Measurements from ENCODE around the gene MACROD2. TPM values are rescaled to one million over a fixed set of nuclear protein-coding genes. Genes with fewer than 3 reads are reported as not detected.
"Not testable (repeated sequence)": the region's sequence is repeated elsewhere in the genome, so short reads cannot be mapped to it uniquely, and the experiment has no call there.

Gene MACROD2
- total RNA-seq, 1 donor from 2014 or later: 3.1 TPM

DNA sequence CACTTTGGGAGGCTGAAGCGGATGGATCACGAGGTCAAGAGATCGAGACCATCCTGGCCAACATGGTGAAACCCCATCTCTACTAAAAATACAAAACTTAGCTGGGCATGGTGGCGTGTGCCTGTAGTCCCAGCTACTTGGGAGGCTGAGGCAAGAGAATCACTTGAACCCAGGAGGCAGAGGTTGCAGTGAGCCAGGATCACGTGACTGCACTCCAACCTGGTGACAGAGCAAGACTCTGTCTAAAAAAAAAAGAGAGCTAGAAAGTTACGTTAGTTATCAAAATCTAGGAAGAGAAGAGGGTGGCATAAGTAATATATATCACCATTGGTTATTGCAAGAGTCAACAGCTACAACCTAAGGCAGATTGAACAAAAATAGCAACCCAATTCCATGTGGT, 2017.6 kb downstream of the MACROD2 start:
- H3K36me3 ChIP-seq (ENCODE audit: control insufficient read depth in 3 of 3, insufficient read depth in 3 of 3, low read length in 3 of 3); H3K4me3 ChIP-seq (ENCODE audit: low read length in 3 of 3); H3K9me3 ChIP-seq (ENCODE audit: control insufficient read depth in 3 of 3, low read length in 3 of 3); H3K4me1 ChIP-seq (ENCODE audit: control insufficient read depth in 3 of 3, insufficient read depth in 3 of 3, low read length in 3 of 3); H3K27me3 ChIP-seq (ENCODE audit: control insufficient read depth in 3 of 3, insufficient read depth in 3 of 3, low read length in 3 of 3); H3K27ac ChIP-seq (ENCODE audit: low read depth, low read length); H3K9ac ChIP-seq (ENCODE audit: low read depth in 1 of 3, low read length in 3 of 3): not testable (repeated sequence)

DNA sequence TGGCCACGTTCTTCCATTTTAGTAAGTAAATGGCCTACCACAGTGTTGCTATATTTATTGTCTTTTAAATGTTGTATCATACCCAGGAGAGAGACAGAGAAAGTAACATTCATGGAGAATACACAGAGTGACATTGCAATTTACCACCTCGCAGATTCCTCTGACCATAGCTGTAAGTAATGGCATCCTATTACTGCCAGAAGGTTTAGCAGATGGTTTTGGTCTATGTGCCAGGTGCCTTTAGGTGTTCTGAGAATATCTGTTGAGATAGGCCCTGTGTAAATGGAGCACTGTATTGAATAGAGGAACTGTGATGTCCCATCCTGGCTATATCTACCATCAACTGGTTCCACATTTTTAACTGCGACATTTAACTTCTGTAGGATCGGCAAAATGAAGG, 2018.3 kb downstream of the MACROD2 start:
- Histone ChIP-seq H3K4me1 (ENCODE audit: control insufficient read depth in 3 of 3, insufficient read depth in 3 of 3, low read length in 3 of 3) (no peaks in the 10 kb centered on the region), H3K4me3 (ENCODE audit: low read length in 3 of 3) (no peak overlapping the region), H3K36me3 (ENCODE audit: control insufficient read depth in 3 of 3, insufficient read depth in 3 of 3, low read length in 3 of 3) (no peaks in the 10 kb centered on the region), H3K27me3 (ENCODE audit: control insufficient read depth in 3 of 3, insufficient read depth in 3 of 3, low read length in 3 of 3) (no peaks in the 10 kb centered on the region), H3K9me3 (ENCODE audit: control insufficient read depth in 3 of 3, low read length in 3 of 3) (no peaks in the 10 kb centered on the region), H3K9ac (ENCODE audit: low read depth in 1 of 3, low read length in 3 of 3) (no peak overlapping the region), H3K27ac (ENCODE audit: low read depth, low read length) (no peak overlapping the region)

DNA sequence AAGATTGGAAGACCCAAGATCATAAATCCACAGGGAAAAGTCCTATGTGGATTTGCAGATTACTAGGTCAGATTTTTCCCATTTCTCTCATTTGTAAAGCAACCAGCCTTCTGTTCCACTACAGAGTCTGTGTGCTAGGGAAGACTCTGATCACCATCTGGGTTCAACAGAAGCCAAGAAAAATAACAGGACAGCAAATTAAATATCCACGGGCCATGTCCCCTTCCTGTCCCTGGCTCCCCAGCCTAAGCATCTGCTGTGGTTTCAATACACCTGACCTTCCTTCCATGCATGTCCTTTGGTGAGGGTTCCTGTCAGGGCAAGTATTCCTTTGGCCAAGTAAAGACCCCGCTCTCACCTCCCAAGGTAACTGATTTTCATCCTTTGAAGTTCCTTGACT, 2019.1 kb downstream of the MACROD2 start:
- no peaks in the 10 kb centered on the region for H3K9me3 ChIP-seq (ENCODE audit: control insufficient read depth in 3 of 3, low read length in 3 of 3)
- no peak overlapping the region for H3K9ac ChIP-seq (ENCODE audit: low read depth in 1 of 3, low read length in 3 of 3)
- H3K4me1 ChIP-seq (ENCODE audit: control insufficient read depth in 3 of 3, insufficient read depth in 3 of 3, low read length in 3 of 3): no peaks in the 10 kb centered on the region
- no peaks in the 10 kb centered on the region for H3K36me3 ChIP-seq (ENCODE audit: control insufficient read depth in 3 of 3, insufficient read depth in 3 of 3, low read length in 3 of 3)
- no peak overlapping the region for H3K27ac ChIP-seq (ENCODE audit: low read depth, low read length)
- no peak overlapping the region for H3K4me3 ChIP-seq (ENCODE audit: low read length in 3 of 3)
- no peaks in the 10 kb centered on the region for H3K27me3 ChIP-seq (ENCODE audit: control insufficient read depth in 3 of 3, insufficient read depth in 3 of 3, low read length in 3 of 3)

DNA sequence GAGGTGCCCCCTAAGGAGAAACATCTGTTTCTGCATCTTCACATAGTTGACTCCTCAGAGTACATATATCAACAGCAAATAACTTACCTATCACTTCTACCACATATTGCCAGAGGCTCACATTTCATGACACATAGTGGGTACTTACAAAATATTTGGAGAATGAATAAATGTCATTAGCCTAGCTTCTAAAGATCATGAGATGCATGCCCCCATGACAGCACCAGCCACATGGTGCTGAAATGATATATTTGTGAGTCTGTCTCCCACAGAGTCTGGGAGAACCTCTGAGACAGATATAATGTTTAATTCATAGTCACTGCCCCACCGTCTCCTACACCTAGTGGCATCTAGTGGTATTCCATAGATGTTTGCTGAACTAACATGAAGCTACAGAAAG, 2022.3 kb downstream of the MACROD2 start:
- H3K36me3 ChIP-seq (ENCODE audit: control insufficient read depth in 3 of 3, insufficient read depth in 3 of 3, low read length in 3 of 3): no peaks in the 10 kb centered on the region
- H3K4me1 ChIP-seq (ENCODE audit: control insufficient read depth in 3 of 3, insufficient read depth in 3 of 3, low read length in 3 of 3): no peaks in the 10 kb centered on the region
- no peak overlapping the region for H3K9ac ChIP-seq (ENCODE audit: low read depth in 1 of 3, low read length in 3 of 3)
- H3K9me3 ChIP-seq (ENCODE audit: control insufficient read depth in 3 of 3, low read length in 3 of 3): no peaks in the 10 kb centered on the region
- H3K27me3 ChIP-seq (ENCODE audit: control insufficient read depth in 3 of 3, insufficient read depth in 3 of 3, low read length in 3 of 3): no peaks in the 10 kb centered on the region
- H3K27ac ChIP-seq (ENCODE audit: low read depth, low read length): no peak overlapping the region
- H3K4me3 ChIP-seq (ENCODE audit: low read length in 3 of 3): no peak overlapping the region

DNA sequence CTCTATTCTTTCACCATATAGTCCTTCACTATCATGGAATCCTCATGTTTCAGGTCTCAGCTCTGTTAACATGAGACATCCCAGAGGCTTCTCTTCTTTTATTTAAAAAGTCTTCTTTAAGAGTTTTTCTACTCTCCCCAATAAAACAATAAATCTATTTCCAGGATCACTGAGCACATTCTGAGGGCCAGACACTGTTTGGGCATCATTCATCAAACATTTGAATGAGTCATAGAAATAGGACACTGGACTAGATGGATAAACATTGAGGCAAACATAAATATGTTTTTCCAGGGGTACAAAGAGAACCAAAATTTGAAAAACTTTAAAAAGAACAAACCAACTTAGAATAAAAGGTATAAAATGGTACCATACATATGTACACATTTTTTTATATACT, 2023.6 kb downstream of the MACROD2 start:
- H3K36me3 ChIP-seq (ENCODE audit: control insufficient read depth in 3 of 3, insufficient read depth in 3 of 3, low read length in 3 of 3): no peaks in the 10 kb centered on the region
- no peaks in the 10 kb centered on the region for H3K9me3 ChIP-seq (ENCODE audit: control insufficient read depth in 3 of 3, low read length in 3 of 3)
- no peaks in the 10 kb centered on the region for H3K27me3 ChIP-seq (ENCODE audit: control insufficient read depth in 3 of 3, insufficient read depth in 3 of 3, low read length in 3 of 3)
- no peak overlapping the region for H3K9ac ChIP-seq (ENCODE audit: low read depth in 1 of 3, low read length in 3 of 3)
- H3K27ac ChIP-seq (ENCODE audit: low read depth, low read length): no peak overlapping the region
- no peak overlapping the region for H3K4me3 ChIP-seq (ENCODE audit: low read length in 3 of 3)
- no peaks in the 10 kb centered on the region for H3K4me1 ChIP-seq (ENCODE audit: control insufficient read depth in 3 of 3, insufficient read depth in 3 of 3, low read length in 3 of 3)

DNA sequence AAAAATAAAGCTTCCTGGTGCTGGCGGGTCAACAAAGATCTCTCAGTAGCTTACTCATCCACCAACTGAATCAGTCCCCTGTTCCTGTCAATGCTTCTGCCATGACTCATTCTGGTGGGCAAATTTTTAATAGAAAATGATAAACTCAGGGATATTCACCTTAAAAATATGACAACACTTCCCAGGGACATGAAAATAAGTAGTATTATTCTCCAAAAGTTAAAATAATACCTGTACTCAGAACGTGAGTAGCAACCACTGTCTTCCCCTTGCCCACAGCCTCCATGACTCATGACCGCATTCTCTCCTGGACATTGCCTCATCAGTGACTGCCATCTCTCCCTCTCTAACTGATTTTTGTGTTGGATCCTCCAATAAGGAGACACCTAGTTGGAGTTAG, 2025.7 kb downstream of the MACROD2 start:
- Histone ChIP-seq H3K9ac (ENCODE audit: low read depth in 1 of 3, low read length in 3 of 3) (no peak overlapping the region), H3K9me3 (ENCODE audit: control insufficient read depth in 3 of 3, low read length in 3 of 3) (no peaks in the 10 kb centered on the region), H3K4me3 (ENCODE audit: low read length in 3 of 3) (no peak overlapping the region), H3K4me1 (ENCODE audit: control insufficient read depth in 3 of 3, insufficient read depth in 3 of 3, low read length in 3 of 3) (no peaks in the 10 kb centered on the region), H3K36me3 (ENCODE audit: control insufficient read depth in 3 of 3, insufficient read depth in 3 of 3, low read length in 3 of 3) (no peaks in the 10 kb centered on the region), H3K27ac (ENCODE audit: low read depth, low read length) (no peak overlapping the region), H3K27me3 (ENCODE audit: control insufficient read depth in 3 of 3, insufficient read depth in 3 of 3, low read length in 3 of 3) (no peaks in the 10 kb centered on the region)

DNA sequence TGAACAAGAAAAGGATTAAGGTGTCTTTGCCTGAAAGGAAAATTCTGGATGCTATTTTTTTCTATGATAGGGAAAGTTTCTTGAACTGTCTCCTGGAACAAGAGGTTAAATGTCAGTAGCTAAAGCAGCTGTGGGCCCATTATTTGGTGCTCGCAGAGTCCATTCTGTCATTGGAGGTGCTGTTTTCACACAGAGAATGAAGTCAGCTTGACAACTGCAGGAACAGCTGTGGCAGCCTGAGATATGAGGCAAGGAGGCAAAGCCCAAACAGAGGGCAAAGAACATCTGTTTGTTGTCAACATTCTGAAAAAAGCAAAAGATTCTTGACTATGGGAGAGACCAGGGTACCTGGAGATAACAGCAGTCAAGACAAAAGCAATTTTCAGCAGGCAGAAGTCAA, 2029.8 kb downstream of the MACROD2 start:
- Histone ChIP-seq H3K9ac (ENCODE audit: low read depth in 1 of 3, low read length in 3 of 3) (no peak overlapping the region), H3K4me1 (ENCODE audit: control insufficient read depth in 3 of 3, insufficient read depth in 3 of 3, low read length in 3 of 3) (no peaks in the 10 kb centered on the region), H3K9me3 (ENCODE audit: control insufficient read depth in 3 of 3, low read length in 3 of 3) (no peaks in the 10 kb centered on the region), H3K27ac (ENCODE audit: low read depth, low read length) (no peak overlapping the region), H3K27me3 (ENCODE audit: control insufficient read depth in 3 of 3, insufficient read depth in 3 of 3, low read length in 3 of 3) (no peaks in the 10 kb centered on the region), H3K36me3 (ENCODE audit: control insufficient read depth in 3 of 3, insufficient read depth in 3 of 3, low read length in 3 of 3) (no peaks in the 10 kb centered on the region), H3K4me3 (ENCODE audit: low read length in 3 of 3) (no peak overlapping the region)

DNA sequence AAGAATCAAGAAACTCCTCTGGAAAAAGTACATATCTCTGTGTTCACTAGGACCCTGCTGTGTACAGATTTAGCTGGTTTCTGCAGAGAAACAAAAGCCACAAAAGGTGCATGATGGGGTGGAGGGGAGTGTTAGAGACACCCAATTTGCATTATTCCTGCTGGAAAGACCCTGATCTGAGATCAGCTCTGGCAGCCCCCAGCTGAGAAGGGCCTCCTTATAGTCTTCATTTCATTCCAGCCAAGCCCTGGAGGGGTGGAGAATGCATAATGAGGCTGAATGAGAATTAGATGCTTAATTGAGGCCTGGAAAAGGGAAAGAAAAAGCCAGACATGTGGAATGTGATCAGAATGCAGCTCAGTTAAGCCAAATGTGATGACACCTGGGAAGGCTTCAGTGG, 2032.4 kb downstream of the MACROD2 start:
- H3K4me1 ChIP-seq (ENCODE audit: control insufficient read depth in 3 of 3, insufficient read depth in 3 of 3, low read length in 3 of 3): no peaks in the 10 kb centered on the region
- H3K36me3 ChIP-seq (ENCODE audit: control insufficient read depth in 3 of 3, insufficient read depth in 3 of 3, low read length in 3 of 3): no peaks in the 10 kb centered on the region
- H3K27me3 ChIP-seq (ENCODE audit: control insufficient read depth in 3 of 3, insufficient read depth in 3 of 3, low read length in 3 of 3): no peaks in the 10 kb centered on the region
- no peak overlapping the region for H3K9ac ChIP-seq (ENCODE audit: low read depth in 1 of 3, low read length in 3 of 3)
- H3K9me3 ChIP-seq (ENCODE audit: control insufficient read depth in 3 of 3, low read length in 3 of 3): no peaks in the 10 kb centered on the region
- no peak overlapping the region for H3K27ac ChIP-seq (ENCODE audit: low read depth, low read length)
- no peak overlapping the region for H3K4me3 ChIP-seq (ENCODE audit: low read length in 3 of 3)

DNA sequence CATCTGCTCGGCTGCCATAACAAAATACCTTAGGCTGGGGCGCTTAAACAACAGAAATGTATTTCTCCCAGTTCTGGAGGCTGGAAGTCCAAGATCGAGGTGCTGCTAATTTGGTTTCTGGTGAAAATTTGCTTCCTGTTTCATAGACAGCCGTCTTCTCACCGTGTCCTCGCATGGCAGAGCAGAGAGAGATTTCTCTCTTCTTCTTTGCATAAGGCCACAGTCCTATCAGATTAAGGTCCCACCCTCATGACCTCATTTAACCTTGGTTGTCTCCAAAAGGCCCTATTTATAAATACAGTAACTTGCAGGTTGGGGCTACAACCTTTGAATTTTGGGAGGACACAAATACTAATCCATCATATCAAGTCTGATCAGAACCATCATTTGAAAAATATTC, 2033.6 kb downstream of the MACROD2 start:
- H3K27ac ChIP-seq (ENCODE audit: low read depth, low read length): no peak overlapping the region
- H3K4me1 ChIP-seq (ENCODE audit: control insufficient read depth in 3 of 3, insufficient read depth in 3 of 3, low read length in 3 of 3): no peaks in the 10 kb centered on the region
- no peak overlapping the region for H3K9ac ChIP-seq (ENCODE audit: low read depth in 1 of 3, low read length in 3 of 3)
- H3K36me3 ChIP-seq (ENCODE audit: control insufficient read depth in 3 of 3, insufficient read depth in 3 of 3, low read length in 3 of 3): no peaks in the 10 kb centered on the region
- H3K9me3 ChIP-seq (ENCODE audit: control insufficient read depth in 3 of 3, low read length in 3 of 3): no peaks in the 10 kb centered on the region
- no peak overlapping the region for H3K4me3 ChIP-seq (ENCODE audit: low read length in 3 of 3)
- H3K27me3 ChIP-seq (ENCODE audit: control insufficient read depth in 3 of 3, insufficient read depth in 3 of 3, low read length in 3 of 3): no peaks in the 10 kb centered on the region

DNA sequence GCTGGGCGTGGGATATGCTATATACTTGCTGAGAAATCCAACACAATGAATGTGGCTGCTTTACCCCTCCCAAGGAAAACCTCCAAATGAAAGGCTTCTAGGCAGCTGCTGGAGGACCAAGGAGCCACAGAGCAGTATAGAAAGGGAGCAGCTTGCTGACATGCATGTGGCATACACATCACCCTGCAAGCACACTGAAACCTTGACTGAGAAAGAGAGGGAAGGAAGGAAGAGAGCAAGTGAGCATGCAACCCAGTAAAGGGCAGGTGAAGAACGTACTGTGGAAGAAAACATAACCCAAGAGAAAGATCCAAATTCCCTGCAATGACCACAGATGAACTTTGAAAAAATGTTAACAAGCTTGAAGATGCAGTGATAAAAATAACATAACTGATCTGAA, 2034.9 kb downstream of the MACROD2 start:
- Histone ChIP-seq H3K9me3 (ENCODE audit: control insufficient read depth in 3 of 3, low read length in 3 of 3) (no peaks in the 10 kb centered on the region), H3K27me3 (ENCODE audit: control insufficient read depth in 3 of 3, insufficient read depth in 3 of 3, low read length in 3 of 3) (no peaks in the 10 kb centered on the region), H3K4me3 (ENCODE audit: low read length in 3 of 3) (no peak overlapping the region), H3K27ac (ENCODE audit: low read depth, low read length) (no peak overlapping the region), H3K9ac (ENCODE audit: low read depth in 1 of 3, low read length in 3 of 3) (no peak overlapping the region), H3K36me3 (ENCODE audit: control insufficient read depth in 3 of 3, insufficient read depth in 3 of 3, low read length in 3 of 3) (no peaks in the 10 kb centered on the region), H3K4me1 (ENCODE audit: control insufficient read depth in 3 of 3, insufficient read depth in 3 of 3, low read length in 3 of 3) (no peaks in the 10 kb centered on the region)

DNA sequence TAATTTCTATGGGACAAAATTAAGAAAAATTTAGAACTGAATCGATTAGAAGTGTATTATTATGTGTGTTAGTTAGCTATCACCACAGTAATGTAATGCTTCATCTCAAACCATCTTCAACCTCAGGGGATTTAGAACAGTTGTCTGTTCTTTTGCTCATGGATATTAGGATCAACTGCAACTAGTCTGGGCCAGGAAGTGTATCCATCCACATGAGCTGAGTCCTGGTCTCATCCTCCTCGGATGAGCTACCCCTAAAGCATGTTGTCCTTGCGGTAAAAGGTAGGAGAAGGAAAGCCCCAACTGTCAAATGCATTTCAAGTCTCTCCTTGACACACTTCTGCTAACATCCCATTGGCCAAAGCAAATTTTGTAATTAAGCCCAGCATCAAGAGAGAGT, 2040.3 kb downstream of the MACROD2 start:
- Histone ChIP-seq H3K4me3 (ENCODE audit: low read length in 3 of 3) (no peak overlapping the region), H3K27me3 (ENCODE audit: control insufficient read depth in 3 of 3, insufficient read depth in 3 of 3, low read length in 3 of 3) (no peaks in the 10 kb centered on the region), H3K36me3 (ENCODE audit: control insufficient read depth in 3 of 3, insufficient read depth in 3 of 3, low read length in 3 of 3) (no peaks in the 10 kb centered on the region), H3K4me1 (ENCODE audit: control insufficient read depth in 3 of 3, insufficient read depth in 3 of 3, low read length in 3 of 3) (no peaks in the 10 kb centered on the region), H3K27ac (ENCODE audit: low read depth, low read length) (no peak overlapping the region), H3K9me3 (ENCODE audit: control insufficient read depth in 3 of 3, low read length in 3 of 3) (no peaks in the 10 kb centered on the region), H3K9ac (ENCODE audit: low read depth in 1 of 3, low read length in 3 of 3) (no peak overlapping the region)

Data from skeletal muscle tissue (tissue), 4 donors.